H1 (cell line): ENCODE measurements around the gene SMAD7. TPM values are rescaled to one million over a fixed set of nuclear protein-coding genes. Genes with fewer than 3 reads are reported as not detected.
A peak's percentile ranks its signal among the peaks of the same experiment; 100 is the strongest.

Experiments
- CTCF ChIA-PET: fragments of 300-600 bp; sonication (Branson Sonifier 250); formaldehyde crosslinking; loops from one replicate; lab custom pipeline; 2021; ENCODE audit not compliant: partially characterized antibody; lab: Charles Lee
- POLR2A ChIA-PET: fragments of 300-600 bp; sonication (Branson Sonifier 250); formaldehyde crosslinking; loops from one replicate; lab custom pipeline; 2021; ENCODE audit warnings: inconsistent platforms; ENCODE audit not compliant: partially characterized antibody; lab: Charles Lee
- DNase-seq, 2 experiments: peaks; one replicate each; pipeline versions ENCODE4 v3.0.0 to v3.0.0-alpha.2; 2010 to 2022; ENCODE audit warnings: low spot score in 2 of 2, low read depth in 1 of 2, mixed read lengths in 1 of 2
- FAIRE-seq: peaks from 2 replicates; lab custom pipeline; 2011; peaks lifted over from hg19 to GRCh38; lab: Jason Lieb, UNC
- H2AFZ ChIP-seq: 2 replicates; pipeline ENCODE4 v1.8.1; 2012; ENCODE audit warnings: low read length, inconsistent platforms
- H2AK5ac ChIP-seq: 2 replicates; pipeline ENCODE4 v1.6.1; 2013; ENCODE audit warnings: low read depth, low read length
- H2BK120ac ChIP-seq: replicated peaks from 2 replicates; pipeline ENCODE3; 2013; ENCODE audit warnings: low read depth, low read length, inconsistent platforms
- H2BK12ac ChIP-seq: 2 replicates; pipeline ENCODE4 v1.6.1; 2013; ENCODE audit warnings: low read depth, low read length
- H2BK15ac ChIP-seq: 2 replicates; pipeline ENCODE4 v1.6.1; 2013; ENCODE audit warnings: low read length
- H2BK20ac ChIP-seq: 2 replicates; pipeline ENCODE4 v1.6.1; 2013; ENCODE audit warnings: low read length
- H2BK5ac ChIP-seq: 2 replicates; pipeline ENCODE4 v1.6.1; 2013; ENCODE audit warnings: low read depth, low read length
- H3K14ac ChIP-seq: 2 replicates; pipeline ENCODE4 v1.6.1; 2013; ENCODE audit warnings: inconsistent platforms; ENCODE audit not compliant: insufficient read length
- H3K18ac ChIP-seq: 2 replicates; pipeline ENCODE4 v1.6.1; 2013; ENCODE audit warnings: low read length; ENCODE audit errors: extremely low read depth
- H3K23ac ChIP-seq: 2 replicates; pipeline ENCODE4 v1.6.1; 2013; ENCODE audit warnings: inconsistent platforms; ENCODE audit not compliant: insufficient read length
- H3K23me2 ChIP-seq: 2 replicates; pipeline ENCODE4 v1.6.1; 2013; ENCODE audit warnings: low read depth, low read length
- H3K27ac ChIP-seq: 2 replicates; pipeline ENCODE4 v1.6.1; 2011; ENCODE audit warnings: low read depth, low read length, inconsistent platforms
- H3K27me3 ChIP-seq, 4 experiments: replicated peaks in 1 of 4; 1 replicate in 1 of 4; 2 replicates in 3 of 4; pipeline versions ENCODE4 v1.6.1 to v1.8.1; 2011 to 2013; ENCODE audit warnings: low read length in 3 of 4, mild to moderate bottlenecking in 3 of 4, inconsistent platforms in 2 of 4, mixed read lengths in 2 of 4, moderate library complexity in 1 of 4; ENCODE audit not compliant: control insufficient read depth in 3 of 4, insufficient read depth in 3 of 4; ENCODE audit errors: extremely low read depth in 1 of 4
- H3K36me3 ChIP-seq, 4 experiments: 2 replicates each; pipeline versions ENCODE4 v1.6.1 to v1.8.1; 2011 to 2013; ENCODE audit warnings: mild to moderate bottlenecking in 4 of 4, low read length in 3 of 4, moderate library complexity in 2 of 4, control low read depth in 1 of 4, inconsistent platforms in 1 of 4; ENCODE audit not compliant: insufficient read depth in 4 of 4, control insufficient read depth in 2 of 4
- H3K4ac ChIP-seq: replicated peaks from 2 replicates; pipeline ENCODE3; 2013; ENCODE audit warnings: low read length, low read depth, mixed read lengths, inconsistent platforms; ENCODE audit not compliant: insufficient read length
- H3K4me1 ChIP-seq, 4 experiments: replicated peaks in 1 of 4; 1 replicate in 1 of 4; 2 replicates in 3 of 4; pipeline versions ENCODE4 v1.6.1 to v1.8.1; 2011 to 2013; ENCODE audit warnings: low read length in 3 of 4, inconsistent platforms in 2 of 4, mixed read lengths in 1 of 4; ENCODE audit not compliant: insufficient read depth in 4 of 4, control insufficient read depth in 3 of 4
- H3K4me2 ChIP-seq, 2 experiments: 2 replicates each; pipeline versions ENCODE4 v1.6.1 to v1.8.1; 2011 to 2013; ENCODE audit warnings: low read depth in 2 of 2, low read length in 2 of 2, control low read depth in 1 of 2, inconsistent platforms in 1 of 2, mild to moderate bottlenecking in 1 of 2; ENCODE audit not compliant: insufficient read depth in 1 of 2
- H3K4me3 ChIP-seq, 4 experiments: fragments of 200-600, 300-600 bp in 1 of 4; sonication (generic), shearing (Covaris generic), sonication (Bioruptor Twin) in 1 of 4; 2 replicates each; pipeline versions ENCODE4 v1.5.1 to v1.8.1; 2011 to 2016; ENCODE audit warnings: low read length in 4 of 4, low read depth in 3 of 4, control low read depth in 2 of 4, inconsistent platforms in 2 of 4, mild to moderate bottlenecking in 2 of 4, mixed read lengths in 1 of 4, moderate library complexity in 1 of 4; ENCODE audit not compliant: insufficient read depth in 2 of 4; ENCODE audit errors: extremely low read depth in 1 of 4
- H3K56ac ChIP-seq: replicated peaks from 2 replicates; pipeline ENCODE3; 2013; ENCODE audit warnings: low read depth, mild to moderate bottlenecking, mixed read lengths, low read length, inconsistent platforms; ENCODE audit not compliant: insufficient read length
- H3K79me1 ChIP-seq: 2 replicates; pipeline ENCODE4 v1.6.1; 2013; ENCODE audit warnings: low read depth, low read length, control low read depth
- H3K79me2 ChIP-seq, 2 experiments: 2 replicates each; pipeline versions ENCODE4 v1.6.1 to v1.8.1; 2012 to 2013; ENCODE audit warnings: low read length in 2 of 2, mild to moderate bottlenecking in 2 of 2, inconsistent platforms in 1 of 2; ENCODE audit not compliant: insufficient read depth in 2 of 2, control insufficient read depth in 1 of 2
- H3K9ac ChIP-seq, 4 experiments: replicated peaks in 1 of 4; 1 replicate in 1 of 4; 2 replicates in 3 of 4; pipeline versions ENCODE4 v1.6.1 to v1.8.1; 2011 to 2013; ENCODE audit warnings: low read depth in 3 of 4, low read length in 3 of 4, control low read depth in 2 of 4, mild to moderate bottlenecking in 2 of 4, moderate library complexity in 2 of 4, inconsistent platforms in 1 of 4; ENCODE audit errors: extremely low read depth in 1 of 4
- H3K9me3 ChIP-seq, 2 experiments: 2 replicates each; pipeline versions ENCODE4 v1.6.1 to v1.8.1; 2012 to 2013; ENCODE audit warnings: mild to moderate bottlenecking in 2 of 2, moderate library complexity in 2 of 2, control low read depth in 1 of 2, inconsistent platforms in 1 of 2, low read depth in 1 of 2, low read length in 1 of 2, mixed read lengths in 1 of 2; ENCODE audit not compliant: insufficient read depth in 2 of 2
- H4K20me1 ChIP-seq, 2 experiments: replicated peaks in 1 of 2; 2 replicates each; pipeline versions ENCODE3 to v1.8.1; 2011 to 2013; ENCODE audit warnings: inconsistent platforms in 2 of 2, low read length in 2 of 2, mild to moderate bottlenecking in 1 of 2; ENCODE audit not compliant: insufficient read depth in 2 of 2, control insufficient read depth in 1 of 2
- H4K5ac ChIP-seq: 2 replicates; pipeline ENCODE4 v1.6.1; 2013; ENCODE audit warnings: low read length, low read depth, mixed read lengths, inconsistent platforms; ENCODE audit not compliant: insufficient read length
- H4K8ac ChIP-seq: 2 replicates; pipeline ENCODE4 v1.8.0; 2013; ENCODE audit warnings: mild to moderate bottlenecking, moderate library complexity, low read length, inconsistent platforms; ENCODE audit not compliant: insufficient read depth; ENCODE audit errors: extremely low read depth
- H4K91ac ChIP-seq: replicated peaks from 2 replicates; pipeline ENCODE3; 2013; ENCODE audit warnings: low read length, mixed read lengths, inconsistent platforms; ENCODE audit not compliant: insufficient read length
- BCL11A ChIP-seq, 2 experiments: IDR thresholded peaks; one replicate each; pipeline ENCODE4 v1.6.1; 2011; ENCODE audit warnings: low read depth in 2 of 2, low read length in 2 of 2, mild to moderate bottlenecking in 2 of 2
- BRCA1 ChIP-seq: IDR thresholded peaks from 2 replicates; pipeline ENCODE4 v1.6.1; 2012; ENCODE audit warnings: low read depth, low read length, improper control_type of control experiment
- CBX5 ChIP-seq: fragments of 300-800, 300-1000 bp; sonication (generic); IDR thresholded peaks from 2 replicates; pipeline ENCODE4 v1.7.1; 2016; ENCODE audit warnings: antibody characterized with exemption, low read length, low read depth
- EZH2 ChIP-seq: fragments of 200-600 bp; sonication (generic); IDR thresholded peaks from 2 replicates; pipeline ENCODE4 v1.7.1; 2012; ENCODE audit warnings: low read depth, mild to moderate bottlenecking, moderate library complexity, low read length, inconsistent platforms; ENCODE audit not compliant: severe bottlenecking
- FOSL1 ChIP-seq: IDR thresholded peaks from 2 replicates; pipeline ENCODE4 v1.6.1; 2011; ENCODE audit warnings: mild to moderate bottlenecking, low read depth, low read length, moderate library complexity; ENCODE audit not compliant: insufficient read depth
- HDAC6 ChIP-seq: IDR thresholded peaks from one replicate; pipeline ENCODE4 v1.7.1; 2012; ENCODE audit warnings: low read depth, mild to moderate bottlenecking, inconsistent platforms, low read length, moderate library complexity
- KDM5A ChIP-seq: fragments of 200-600 bp; IDR thresholded peaks from 2 replicates; pipeline ENCODE4 v1.7.1; 2012; ENCODE audit warnings: mild to moderate bottlenecking, low read length, inconsistent platforms, mixed read lengths
- NRF1 ChIP-seq: IDR thresholded peaks from 2 replicates; pipeline ENCODE4 v1.6.1; 2011; ENCODE audit warnings: mild to moderate bottlenecking, low read depth, low read length, improper control_type of control experiment
- POLR2A ChIP-seq, 2 experiments: IDR thresholded peaks; 1 replicate in 1 of 2; 2 replicates in 1 of 2; pipeline ENCODE4 v1.6.1; 2011; ENCODE audit warnings: low read depth in 2 of 2, low read length in 2 of 2, mild to moderate bottlenecking in 2 of 2; ENCODE audit errors: control extremely low read depth in 1 of 2
- RFX5 ChIP-seq: IDR thresholded peaks from 2 replicates; pipeline ENCODE4 v1.6.1; 2011; ENCODE audit warnings: low read depth, low read length, improper control_type of control experiment, borderline replicate concordance
- ZNF274 ChIP-seq: IDR thresholded peaks from 2 replicates; pipeline ENCODE4 v1.7.0; 2012; ENCODE audit warnings: low read length, borderline replicate concordance; ENCODE audit errors: extremely low read depth
- WGBS, 2 experiments: shearing (Covaris generic) in 1 of 2; methylation state at CpG; one replicate each; pipeline versions ENCODE4 v1.1.6 to v1.1.7; 2013 to 2015; ENCODE audit warnings: low lambda C conversion rate in 2 of 2, mixed read lengths in 2 of 2, inconsistent platforms in 1 of 2, low coverage in 1 of 2, missing lambda C conversion rate in 1 of 2; ENCODE audit not compliant: insufficient replicate concordance in 2 of 2, insufficient coverage in 1 of 2, insufficient read length in 1 of 2; ENCODE audit errors: extremely low coverage in 1 of 2, missing lambda C conversion rate in 1 of 2; 5-methylcytosine and 5-hydroxymethylcytosine counted together
- polyA plus RNA-seq, 7 experiments: library from polyadenylated mRNA; depleted of rRNA in 3 of 7; stranded (reverse) in 5 of 7; unstranded in 2 of 7; fragments of >200 nt in 5 of 7; fragments of 200-250 nt in 2 of 7; gene quantifications; 1 replicate in 5 of 7; 2 replicates in 1 of 7; 4 replicates in 1 of 7; pipeline versions ENCODE4 v1.2.1 to v1.2.3, GENCODE V29; 2011 to 2013; ENCODE audit warnings: missing spikeins in 2 of 7, mixed read lengths in 2 of 7
- total RNA-seq: library from RNA; stranded (reverse); fragmentation: NEBNext Ultra II Directional; extraction: Animal tissue kit (Norgen Biotek cat#: 25700); gene quantifications from 2 replicates; pipeline ENCODE4 v1.2.1, GENCODE V29; 2021

SMAD7 gene
- total and polyA plus RNA-seq, 2 of the 8 experiments (the other 6 are each of a cell fraction or from before 2014, with no cell fraction given): 6.5 to 15.5 TPM

GRCh38 chr18:48884771-48885170 is 66.0 kb downstream of the SMAD7 start:
- no peaks in the 10 kb centered on the region for H3K79me2 ChIP-seq
- H2BK5ac ChIP-seq: no peak overlapping the region
- CTCF ChIA-PET: interaction anchor here (1.2 kb wide), 1 partner anchor 107 kb away, joined by 3 read pairs; no protein-coding TSS in a partner anchor
- TF ChIP-seq NRF1 (no peak), BCL11A (IDR thresholded peaks at IDR 0.05; ENCODE audit: low read depth in 2 of 2, low read length in 2 of 2) (no peak), CBX5 (no peak), BRCA1 (no peak), RFX5 (no peak), HDAC6 (no peak), EZH2 (no peak), KDM5A (no peak), ZNF274 (no peak), POLR2A (IDR thresholded peaks at IDR 0.05; ENCODE audit: control extremely low read depth in 1 of 2, low read depth in 2 of 2, low read length in 2 of 2) (no peak), FOSL1 (no peak)

More at GRCh38 chr18:48884771-48885170, 66.0 kb downstream of the SMAD7 start:
- Histone ChIP-seq H3K27ac (no peak overlapping the region), H3K9ac (no peak overlapping the region), H3K14ac (no peak overlapping the region), H3K18ac (no peak overlapping the region; the same call in 1 of the 2 replicates), H4K8ac (no peak overlapping the region), H2BK12ac (0 out of 2 replicates have a peak overlapping the region, but pooled peaks have one; percentile 27), H3K9me3 (no peaks in the 10 kb centered on the region), H4K5ac (no peak overlapping the region), H3K4ac (no peak overlapping the region), H3K56ac (no peak overlapping the region), H2BK15ac (no peak overlapping the region; the same call in 1 of the 2 replicates), H2BK120ac (no peak overlapping the region), H3K36me3 (no peaks in the 10 kb centered on the region), H3K23ac (no peak overlapping the region), H3K4me3 (no peak overlapping the region), H2AK5ac (no peak overlapping the region), H4K20me1 (no peaks in the 10 kb centered on the region), H3K4me1 (peaks cover 0 to 16% (median 10%) of the 10 kb centered on the region in 4 experiments; a peak in 6 of 7 replicates), H3K79me1 (no peaks in the 10 kb centered on the region), H3K4me2 (no peak overlapping the region), H2AFZ (no peak overlapping the region), H4K91ac (no peak overlapping the region), H2BK20ac (no peak overlapping the region), H3K23me2 (no peaks in the 10 kb centered on the region), H3K27me3 (0 out of 7 replicates have a peak, but pooled peaks cover 0 to 4% (median 0%) of the 10 kb centered on the region in 4 experiments)
- WGBS, 2 experiments: 96% methylated on average over 4 of the region's 4 CpGs; no CpG with 5 or more reads in 1 of the 2 experiments
- POLR2A ChIA-PET: no interaction called here
- FAIRE-seq (no peak), DNase-seq (no peak)
